Measurements from ENCODE around the gene TPX2.

The TPX2 gene

GRCh38 chr20:31738729-31739549 is at the start of gene TPX2:
Gene TPX2, plus strand, starts transcription at chr20:31739290. Its CDS starts 18,187 bp downstream, at chr20:31757477.
- DNase-seq (ENCODE audit: low read depth), result peak; percentile 85
- peak within 1 kb of the TSS; percentile 88 for H3K4me3 ChIP-seq (ENCODE audit: low read depth, low read length)

GRCh38 chr20:31690124-31690666 is 48.9 kb upstream of the TPX2 start:
- DNase-seq (ENCODE audit: low read depth), result no peak
- H3K4me3 ChIP-seq (ENCODE audit: low read depth, low read length), result no peak overlapping the region

- H3K4me3 ChIP-seq (ENCODE audit: low read depth, low read length), result no peak overlapping the region
- DNase-seq (ENCODE audit: low read depth), result no peak
Measured at GRCh38 chr20:31691646-31692275, 47.3 kb upstream of the TPX2 start.

- no peak for DNase-seq (ENCODE audit: low read depth)
- no peak overlapping the region for H3K4me3 ChIP-seq (ENCODE audit: low read depth, low read length)
Measured at GRCh38 chr20:31693402-31693801, 45.7 kb upstream of the TPX2 start.

GRCh38 chr20:31693987-31694661 is 45.0 kb upstream of the TPX2 start:
- H3K4me3 ChIP-seq (ENCODE audit: low read depth, low read length), result no peak overlapping the region
- no peak for DNase-seq (ENCODE audit: low read depth)

GRCh38 chr20:31694842-31695593 is 44.1 kb upstream of the TPX2 start:
- no peak overlapping the region for H3K4me3 ChIP-seq (ENCODE audit: low read depth, low read length)
- no peak for DNase-seq (ENCODE audit: low read depth)

- no peak overlapping the region for H3K4me3 ChIP-seq (ENCODE audit: low read depth, low read length)
- no peak for DNase-seq (ENCODE audit: low read depth)
Measured at GRCh38 chr20:31695849-31696804, 43.0 kb upstream of the TPX2 start.

GRCh38 chr20:31698243-31698802 is 40.8 kb upstream of the TPX2 start:
- no peak overlapping the region for H3K4me3 ChIP-seq (ENCODE audit: low read depth, low read length)
- no peak for DNase-seq (ENCODE audit: low read depth)

GRCh38 chr20:31698803-31699718 is 40.0 kb upstream of the TPX2 start:
- DNase-seq (ENCODE audit: low read depth), result peak; percentile 89
- no peak overlapping the region for H3K4me3 ChIP-seq (ENCODE audit: low read depth, low read length)

GRCh38 chr20:31699801-31700728 is 39.0 kb upstream of the TPX2 start:
- H3K4me3 ChIP-seq (ENCODE audit: low read depth, low read length), result no peak overlapping the region
- DNase-seq (ENCODE audit: low read depth), result no peak

- no peak for DNase-seq (ENCODE audit: low read depth)
Measured at GRCh38 chr20:31700747-31701146, 38.3 kb upstream of the TPX2 start.

GRCh38 chr20:31701591-31701990 is 37.5 kb upstream of the TPX2 start:
- no peak overlapping the region for H3K4me3 ChIP-seq (ENCODE audit: low read depth, low read length)
- no peak for DNase-seq (ENCODE audit: low read depth)

More at GRCh38 chr20:31700747-31701146, 38.3 kb upstream of the TPX2 start:
- H3K4me3 ChIP-seq (ENCODE audit: low read depth, low read length), result no peak overlapping the region

- no peak for DNase-seq (ENCODE audit: low read depth)
- H3K4me3 ChIP-seq (ENCODE audit: low read depth, low read length), result no peak overlapping the region
Measured at GRCh38 chr20:31704225-31705119, 34.6 kb upstream of the TPX2 start.

GRCh38 chr20:31705191-31705590 is 33.9 kb upstream of the TPX2 start:
- H3K4me3 ChIP-seq (ENCODE audit: low read depth, low read length), result no peak overlapping the region
- no peak for DNase-seq (ENCODE audit: low read depth)

All from skeletal muscle cell (primary cell).